Bronchial epithelial cell (primary cell): ENCODE measurements around the gene LDLRAP1. TPM values are rescaled to one million over a fixed set of nuclear protein-coding genes. Genes with fewer than 3 reads are reported as not detected.

ENCODE experiments used
- DNase-seq: peaks from one replicate; pipeline ENCODE4 v3.0.0-alpha.2; 2010; ENCODE audit warnings: low read depth
- FAIRE-seq: peaks from 2 replicates; lab custom pipeline; 2011; peaks lifted over from hg19 to GRCh38; lab: Jason Lieb, UNC
- H3K27me3 ChIP-seq: 2 replicates; pipeline ENCODE4 v1.5.1; 2011; ENCODE audit warnings: low read length; ENCODE audit not compliant: control insufficient read depth, insufficient read depth
- H3K36me3 ChIP-seq: 2 replicates; pipeline ENCODE4 v1.5.1; 2011; ENCODE audit warnings: low read length; ENCODE audit not compliant: control insufficient read depth, insufficient read depth
- H3K4me3 ChIP-seq: 2 replicates; pipeline ENCODE4 v1.5.1; 2011; ENCODE audit warnings: mild to moderate bottlenecking, low read depth, low read length, control low read depth
- total RNA-seq: library from RNA; depleted of rRNA; stranded (reverse); fragments of >200 nt; gene quantifications from 2 replicates; pipeline ENCODE4 v1.2.1, GENCODE V29; 2014
- TF ChIP-seq, protein P1 (sequence below): IDR thresholded peaks from 2 replicates; pipeline ENCODE4 v1.5.1; 2011; ENCODE audit warnings: mild to moderate bottlenecking, moderate library complexity, low read length, control low read depth, inconsistent platforms; ENCODE audit not compliant: insufficient read depth, severe bottlenecking

Gene LDLRAP1
- total RNA-seq, 1 donor from 2014 or later, result 17.1 TPM

DNA sequence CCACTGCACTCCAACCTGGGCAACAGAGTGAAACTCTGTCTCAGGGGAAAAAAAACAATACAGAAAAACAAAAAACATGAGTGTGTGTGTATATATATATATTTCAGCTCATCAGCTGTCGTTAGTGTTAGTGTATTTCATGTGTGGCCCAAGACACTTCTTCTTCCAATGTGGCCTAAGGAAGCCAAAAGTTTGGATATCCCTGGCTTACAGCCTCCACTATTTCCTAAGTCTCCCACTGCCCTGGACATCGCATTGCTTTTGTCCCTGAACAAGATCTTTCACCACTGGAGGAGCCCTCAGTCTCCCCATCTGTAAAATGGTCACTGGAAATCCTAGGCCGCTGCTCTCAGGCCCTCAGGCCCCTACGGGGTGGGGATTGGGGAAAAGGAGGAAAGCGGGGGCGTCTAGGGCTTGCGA lies 391 bp upstream of the LDLRAP1 start:
- Histone ChIP-seq H3K4me3 (no peak overlapping the region), H3K27me3 (no peaks in the 10 kb centered on the region), H3K36me3 (peaks cover 2% of the 10 kb centered on the region)
- FAIRE-seq (no peak), DNase-seq (no peak)
- TF ChIP-seq, protein P1, sequence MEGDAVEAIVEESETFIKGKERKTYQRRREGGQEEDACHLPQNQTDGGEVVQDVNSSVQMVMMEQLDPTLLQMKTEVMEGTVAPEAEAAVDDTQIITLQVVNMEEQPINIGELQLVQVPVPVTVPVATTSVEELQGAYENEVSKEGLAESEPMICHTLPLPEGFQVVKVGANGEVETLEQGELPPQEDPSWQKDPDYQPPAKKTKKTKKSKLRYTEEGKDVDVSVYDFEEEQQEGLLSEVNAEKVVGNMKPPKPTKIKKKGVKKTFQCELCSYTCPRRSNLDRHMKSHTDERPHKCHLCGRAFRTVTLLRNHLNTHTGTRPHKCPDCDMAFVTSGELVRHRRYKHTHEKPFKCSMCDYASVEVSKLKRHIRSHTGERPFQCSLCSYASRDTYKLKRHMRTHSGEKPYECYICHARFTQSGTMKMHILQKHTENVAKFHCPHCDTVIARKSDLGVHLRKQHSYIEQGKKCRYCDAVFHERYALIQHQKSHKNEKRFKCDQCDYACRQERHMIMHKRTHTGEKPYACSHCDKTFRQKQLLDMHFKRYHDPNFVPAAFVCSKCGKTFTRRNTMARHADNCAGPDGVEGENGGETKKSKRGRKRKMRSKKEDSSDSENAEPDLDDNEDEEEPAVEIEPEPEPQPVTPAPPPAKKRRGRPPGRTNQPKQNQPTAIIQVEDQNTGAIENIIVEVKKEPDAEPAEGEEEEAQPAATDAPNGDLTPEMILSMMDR, result no peak

- DNase-seq (no peak), FAIRE-seq (no peak)
- Histone ChIP-seq H3K36me3 (peaks cover 2% of the 10 kb centered on the region), H3K4me3 (peak overlapping the region; percentile 87), H3K27me3 (no peaks in the 10 kb centered on the region)
- TF ChIP-seq, protein P1, result no peak
Observed at GRCh38 chr1:25544243-25544764, 898 bp downstream of the LDLRAP1 start.

- H3K36me3 ChIP-seq, result peaks cover 2% of the 10 kb centered on the region
- DNase-seq (no peak), FAIRE-seq (no peak)
- TF ChIP-seq, protein P1, result no peak
- H3K4me3 ChIP-seq, result peak overlapping the region; percentile 87
- H3K27me3 ChIP-seq, result no peaks in the 10 kb centered on the region
Observed at GRCh38 chr1:25544819-25545218, 1.4 kb downstream of the LDLRAP1 start.

DNA sequence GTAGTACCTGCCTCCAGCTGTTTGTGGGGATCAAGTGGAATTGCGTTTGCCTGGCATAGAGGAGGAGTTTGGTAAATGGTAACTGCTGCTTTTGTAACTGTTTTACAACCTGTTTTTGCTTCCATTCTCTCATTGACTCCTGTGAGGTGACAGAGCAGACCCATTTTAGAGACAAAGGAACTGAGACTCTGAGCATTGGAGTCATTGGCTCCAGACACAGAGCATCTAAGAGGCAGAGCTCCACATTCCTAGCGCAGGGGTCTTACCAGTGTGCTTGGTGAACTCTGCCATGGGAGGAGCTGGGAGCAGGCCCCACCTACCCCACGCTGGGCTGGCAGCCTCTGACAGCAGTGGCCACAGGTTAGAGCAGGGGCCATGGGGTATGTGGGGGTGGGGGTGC lies 2.4 kb downstream of the LDLRAP1 start:
- no peak for DNase-seq

GRCh38 chr1:25546193-25546592 lies 2.8 kb downstream of the LDLRAP1 start:
- Histone ChIP-seq H3K4me3 (no peak overlapping the region), H3K36me3 (peaks cover 2% of the 10 kb centered on the region), H3K27me3 (no peaks in the 10 kb centered on the region)
- TF ChIP-seq, protein P1, result no peak
- DNase-seq (no peak), FAIRE-seq (no peak)

More for the DNA sequence above, 2.4 kb downstream of the LDLRAP1 start:
- peaks cover 2% of the 10 kb centered on the region for H3K36me3 ChIP-seq
- no peak for FAIRE-seq
- no peak overlapping the region for H3K4me3 ChIP-seq
- H3K27me3 ChIP-seq, result no peaks in the 10 kb centered on the region
- TF ChIP-seq, protein P1, result no peak

DNA sequence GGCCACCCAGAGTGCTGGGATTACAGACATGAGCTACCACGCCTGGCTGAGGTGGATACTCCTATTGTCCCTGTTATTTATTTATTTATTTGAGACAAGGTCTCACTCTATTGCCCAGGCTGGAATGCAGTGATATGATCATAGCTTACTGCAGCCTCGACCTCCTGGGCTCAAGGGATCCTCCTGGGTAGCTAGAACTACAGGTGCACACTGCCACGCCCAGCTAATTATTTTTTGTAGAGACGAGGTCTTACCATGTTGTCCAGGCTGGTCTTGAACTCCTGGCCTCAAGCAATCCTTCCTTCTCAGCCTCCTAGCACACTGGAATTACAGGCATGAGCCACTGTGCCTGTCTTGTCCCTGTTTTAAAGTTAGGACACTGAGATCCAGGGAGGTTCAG lies 5.2 kb downstream of the LDLRAP1 start:
- Histone ChIP-seq H3K27me3 (no peaks in the 10 kb centered on the region), H3K36me3 (peaks cover 2% of the 10 kb centered on the region), H3K4me3 (no peak overlapping the region)
- TF ChIP-seq, protein P1, result no peak
- DNase-seq, result no peak
- FAIRE-seq, result no peak
